GM10266 (cell line): ENCODE data around the gene RNF44.
"Not testable (repeated sequence)": the region's sequence is repeated elsewhere in the genome, so short reads cannot be mapped to it uniquely, and the experiment has no call there.

ENCODE experiments used
- DNase-seq: peaks from one replicate; pipeline ENCODE4 v3.0.0; 2012; ENCODE audit errors: extremely low spot score
- TF ChIP-seq, protein P1 (sequence below): IDR thresholded peaks from 2 replicates; pipeline ENCODE4 v1.5.1; 2012; ENCODE audit warnings: mild to moderate bottlenecking, low read depth; ENCODE audit not compliant: control insufficient read depth, insufficient read depth; ENCODE audit errors: missing control alignments

RNF44 gene

DNA sequence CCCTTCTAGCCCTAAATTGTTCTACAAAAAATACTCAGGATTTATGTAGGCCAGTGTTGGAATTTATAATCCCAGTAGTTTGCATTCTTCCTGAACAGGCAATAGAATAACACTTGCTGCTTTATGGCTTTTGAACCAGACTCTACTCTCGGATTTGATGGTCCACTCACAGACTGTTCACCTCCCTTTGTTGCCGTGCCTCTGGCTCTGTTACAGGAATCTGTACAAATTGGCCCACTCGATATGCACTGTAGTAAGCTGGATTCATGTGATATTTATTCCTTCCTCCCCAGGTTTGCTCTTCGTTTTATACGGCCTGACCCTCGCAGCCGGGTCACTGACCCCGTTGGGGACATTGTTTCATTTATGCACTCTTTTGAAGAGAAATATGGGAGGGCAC is 45.3 kb downstream of the RNF44 start:
- DNase-seq, result no peak
- TF ChIP-seq, protein P1, sequence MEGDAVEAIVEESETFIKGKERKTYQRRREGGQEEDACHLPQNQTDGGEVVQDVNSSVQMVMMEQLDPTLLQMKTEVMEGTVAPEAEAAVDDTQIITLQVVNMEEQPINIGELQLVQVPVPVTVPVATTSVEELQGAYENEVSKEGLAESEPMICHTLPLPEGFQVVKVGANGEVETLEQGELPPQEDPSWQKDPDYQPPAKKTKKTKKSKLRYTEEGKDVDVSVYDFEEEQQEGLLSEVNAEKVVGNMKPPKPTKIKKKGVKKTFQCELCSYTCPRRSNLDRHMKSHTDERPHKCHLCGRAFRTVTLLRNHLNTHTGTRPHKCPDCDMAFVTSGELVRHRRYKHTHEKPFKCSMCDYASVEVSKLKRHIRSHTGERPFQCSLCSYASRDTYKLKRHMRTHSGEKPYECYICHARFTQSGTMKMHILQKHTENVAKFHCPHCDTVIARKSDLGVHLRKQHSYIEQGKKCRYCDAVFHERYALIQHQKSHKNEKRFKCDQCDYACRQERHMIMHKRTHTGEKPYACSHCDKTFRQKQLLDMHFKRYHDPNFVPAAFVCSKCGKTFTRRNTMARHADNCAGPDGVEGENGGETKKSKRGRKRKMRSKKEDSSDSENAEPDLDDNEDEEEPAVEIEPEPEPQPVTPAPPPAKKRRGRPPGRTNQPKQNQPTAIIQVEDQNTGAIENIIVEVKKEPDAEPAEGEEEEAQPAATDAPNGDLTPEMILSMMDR, result no peak

DNA sequence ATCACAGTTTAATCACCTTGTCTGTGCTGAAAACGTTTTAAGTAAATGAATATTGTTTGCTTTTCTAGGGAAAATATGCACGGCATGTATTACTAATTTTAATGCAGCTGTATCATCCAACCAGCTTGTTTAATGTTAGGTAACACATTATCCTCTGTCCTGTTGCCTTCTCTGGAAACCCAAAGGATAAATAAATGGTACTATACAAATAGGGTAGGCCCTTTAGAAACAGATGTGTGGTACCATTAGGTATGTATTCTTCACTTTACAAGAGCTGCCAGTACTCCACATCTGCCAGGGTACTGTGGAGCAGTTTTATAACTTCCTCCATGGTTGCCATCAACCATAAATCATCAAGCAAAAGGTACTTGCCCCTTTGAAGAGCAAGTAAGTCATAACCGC is 46.1 kb downstream of the RNF44 start:
- TF ChIP-seq, protein P1, result no peak
- no peak for DNase-seq

DNA sequence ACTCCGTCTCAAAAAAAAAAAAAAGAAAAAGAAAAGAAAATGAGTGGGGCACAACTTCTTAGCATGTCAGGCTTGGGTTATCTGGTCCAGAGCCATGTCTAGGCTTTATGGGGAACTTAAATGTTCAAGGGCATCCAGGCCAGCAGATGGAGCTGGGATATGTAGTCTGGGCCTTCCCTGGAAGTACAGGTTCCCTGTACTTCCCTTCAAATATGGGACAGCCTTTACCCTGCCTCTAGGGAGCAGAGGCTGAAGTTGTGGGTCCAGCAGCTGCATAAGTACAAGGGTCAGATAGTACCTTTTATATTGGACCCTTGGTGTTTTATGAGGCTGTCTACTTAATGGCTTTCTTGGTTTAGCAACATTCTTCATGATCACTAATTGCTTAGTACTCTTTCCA is 46.9 kb downstream of the RNF44 start:
- DNase-seq, result no peak
- TF ChIP-seq, protein P1, result no peak

DNA sequence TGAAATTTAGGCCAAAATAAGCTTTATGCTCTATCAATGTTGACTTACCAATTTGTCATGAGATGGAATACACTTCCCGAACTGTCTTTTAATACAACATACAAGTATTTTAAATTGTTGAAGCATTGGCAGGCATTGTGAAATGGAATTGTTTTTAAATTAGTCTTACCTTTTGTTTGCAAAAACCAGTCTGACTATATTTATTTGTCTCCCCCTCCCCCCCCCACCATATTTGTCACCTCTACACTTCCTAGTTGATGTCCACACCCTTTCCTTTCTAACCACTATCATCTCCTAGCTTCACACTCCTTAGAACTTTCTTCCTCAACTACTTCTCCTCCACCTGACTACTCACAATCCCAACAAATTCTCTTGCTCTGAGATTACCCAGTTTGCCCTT is 48.1 kb downstream of the RNF44 start:
- TF ChIP-seq, protein P1, result no peak
- no peak for DNase-seq

DNA sequence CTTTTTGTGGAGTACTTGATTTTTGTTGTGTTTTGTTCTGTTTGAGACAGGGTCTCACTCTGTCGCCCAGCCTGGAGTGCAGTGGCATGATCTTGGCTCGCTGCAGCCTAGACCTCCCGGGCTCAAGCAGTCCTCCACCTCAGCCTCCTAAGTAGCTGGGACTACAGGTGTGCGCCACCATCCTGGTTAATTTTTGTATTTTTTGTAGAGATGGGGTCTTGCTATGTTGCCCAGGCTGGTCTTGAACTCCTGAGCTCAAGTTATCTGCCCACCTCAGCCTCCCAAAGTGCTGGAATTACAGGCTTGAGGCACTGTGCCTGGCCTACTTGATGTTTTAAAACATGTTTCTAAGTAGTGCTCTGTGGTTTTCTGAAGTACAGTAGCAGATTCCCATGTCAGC is 50.0 kb downstream of the RNF44 start:
- not testable (repeated sequence) for DNase-seq

DNA sequence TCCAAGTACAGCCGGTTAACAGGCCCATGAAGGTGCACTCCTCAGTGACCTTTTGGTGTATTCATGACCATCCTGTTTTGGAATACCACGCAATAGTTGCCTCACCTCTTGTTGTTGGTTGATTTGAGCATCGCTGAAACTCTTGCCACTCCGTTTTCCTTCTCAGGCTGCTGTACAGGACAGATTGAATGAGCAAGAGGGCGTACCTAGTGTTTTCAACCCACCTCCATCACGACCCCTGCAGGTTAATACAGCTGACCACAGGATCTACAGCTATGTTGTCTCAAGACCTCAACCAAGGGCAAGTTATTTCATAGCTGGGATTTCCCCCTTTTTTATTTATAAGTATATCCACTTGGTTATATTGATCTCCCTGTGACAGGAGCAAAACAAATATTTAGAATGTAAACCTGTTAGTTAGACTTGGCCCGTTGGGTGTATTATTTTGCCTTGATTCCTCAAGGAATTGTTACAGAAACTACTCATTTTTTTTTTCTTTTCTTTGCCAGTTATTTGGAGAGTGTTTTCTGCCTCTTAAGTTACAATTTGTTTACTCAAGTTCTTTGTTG is 50.9 kb downstream of the RNF44 start:
- TF ChIP-seq, protein P1, result no peak
- no peak for DNase-seq

DNA sequence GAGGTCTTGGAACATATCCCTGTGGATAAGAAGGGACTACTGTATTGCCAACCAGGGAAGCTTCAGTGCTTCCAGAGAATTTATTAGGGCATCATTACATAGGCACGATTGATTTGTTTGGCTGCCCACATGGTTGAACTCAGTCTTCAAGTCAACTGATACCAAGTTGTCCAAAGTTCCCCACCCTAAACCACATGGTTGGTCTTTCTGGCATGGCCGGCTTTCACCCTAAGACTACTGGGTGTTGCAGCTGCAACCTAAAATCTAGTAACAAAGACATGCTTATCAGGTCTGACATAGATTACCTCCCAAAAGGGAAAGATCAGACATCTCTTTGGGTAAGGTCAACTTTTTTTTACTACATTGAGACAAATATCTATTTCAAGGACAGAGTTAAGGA is 52.0 kb downstream of the RNF44 start:
- DNase-seq, result no peak
- TF ChIP-seq, protein P1, result no peak

DNA sequence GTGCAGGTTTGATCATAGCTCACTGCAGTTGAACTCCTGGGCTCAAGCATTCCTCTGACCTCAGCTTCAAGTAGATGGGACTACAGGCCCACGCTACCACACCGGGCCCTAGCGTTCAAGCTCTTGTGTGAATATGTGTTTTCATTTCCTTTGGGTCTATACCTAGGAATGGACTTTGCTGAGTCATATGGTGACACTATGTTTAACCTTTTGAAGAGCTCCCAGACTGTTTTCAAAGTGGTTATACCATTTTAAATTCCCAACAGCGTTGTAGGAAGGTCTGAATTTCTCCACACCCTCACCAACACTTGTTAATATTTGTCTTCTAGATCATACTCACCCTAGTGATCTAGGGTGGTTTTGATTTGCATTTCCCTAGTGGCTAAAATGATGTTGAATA is 55.5 kb downstream of the RNF44 start:
- DNase-seq, result no peak
- TF ChIP-seq, protein P1, result no peak
